GM13977 (cell line): ENCODE data around the gene SLIT3.

Experiments
- DNase-seq: peaks from one replicate; pipeline ENCODE4 v3.0.0; 2012; ENCODE audit warnings: low spot score
- in situ Hi-C: fragments of 300-500 bp; cut with MboI; formaldehyde crosslinking; loops from one replicate; pipeline ENCODE4 v1.12.0; 2022; ENCODE audit warnings: low sequenced_read_pairs, low pct_unique_long_range_greater_than_20kb, mixed read lengths, inconsistent platforms; ENCODE audit not compliant: unreplicated experiment
- TF ChIP-seq, protein P1 (sequence below): IDR thresholded peaks from 2 replicates; pipeline ENCODE4 v1.5.1; 2012; ENCODE audit warnings: mild to moderate bottlenecking, control low read depth; ENCODE audit not compliant: insufficient read depth; ENCODE audit errors: extremely low read depth, missing control alignments

The SLIT3 gene

DNA sequence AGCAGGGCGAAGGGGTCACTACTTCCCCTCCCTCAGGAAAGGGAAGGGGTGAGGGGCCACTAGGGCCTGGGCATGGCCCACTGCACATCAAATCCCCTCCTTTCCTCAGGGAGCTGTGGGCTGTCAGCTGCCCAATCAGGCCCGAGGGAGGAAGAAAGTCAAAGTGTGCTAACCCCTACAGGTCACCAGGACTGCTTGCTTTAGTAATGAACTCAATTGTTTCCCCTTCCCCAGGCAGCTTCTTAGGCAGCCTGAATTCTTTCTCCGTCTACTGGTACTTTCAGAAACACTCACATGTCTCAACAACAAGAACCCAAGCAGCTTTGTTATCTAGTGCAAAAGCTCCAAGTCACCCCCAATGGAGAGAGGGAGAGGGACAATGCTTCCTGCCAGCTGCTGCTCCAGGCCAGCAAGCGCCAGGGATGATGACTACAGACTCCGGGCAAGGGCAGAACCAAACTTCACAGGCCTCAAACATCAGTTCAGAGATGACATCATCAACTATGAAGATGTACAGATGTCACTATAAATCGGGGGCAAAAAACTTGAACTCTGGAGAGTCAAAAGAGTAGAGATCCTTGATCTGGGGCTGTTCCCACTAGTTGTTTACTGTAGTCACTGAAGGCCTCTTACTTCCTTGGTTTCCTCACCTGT lies 100.7 kb downstream of the SLIT3 start:
- TF ChIP-seq, protein P1, sequence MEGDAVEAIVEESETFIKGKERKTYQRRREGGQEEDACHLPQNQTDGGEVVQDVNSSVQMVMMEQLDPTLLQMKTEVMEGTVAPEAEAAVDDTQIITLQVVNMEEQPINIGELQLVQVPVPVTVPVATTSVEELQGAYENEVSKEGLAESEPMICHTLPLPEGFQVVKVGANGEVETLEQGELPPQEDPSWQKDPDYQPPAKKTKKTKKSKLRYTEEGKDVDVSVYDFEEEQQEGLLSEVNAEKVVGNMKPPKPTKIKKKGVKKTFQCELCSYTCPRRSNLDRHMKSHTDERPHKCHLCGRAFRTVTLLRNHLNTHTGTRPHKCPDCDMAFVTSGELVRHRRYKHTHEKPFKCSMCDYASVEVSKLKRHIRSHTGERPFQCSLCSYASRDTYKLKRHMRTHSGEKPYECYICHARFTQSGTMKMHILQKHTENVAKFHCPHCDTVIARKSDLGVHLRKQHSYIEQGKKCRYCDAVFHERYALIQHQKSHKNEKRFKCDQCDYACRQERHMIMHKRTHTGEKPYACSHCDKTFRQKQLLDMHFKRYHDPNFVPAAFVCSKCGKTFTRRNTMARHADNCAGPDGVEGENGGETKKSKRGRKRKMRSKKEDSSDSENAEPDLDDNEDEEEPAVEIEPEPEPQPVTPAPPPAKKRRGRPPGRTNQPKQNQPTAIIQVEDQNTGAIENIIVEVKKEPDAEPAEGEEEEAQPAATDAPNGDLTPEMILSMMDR: no peak
- in situ Hi-C loops: no loop called here
- no peak for DNase-seq

DNA sequence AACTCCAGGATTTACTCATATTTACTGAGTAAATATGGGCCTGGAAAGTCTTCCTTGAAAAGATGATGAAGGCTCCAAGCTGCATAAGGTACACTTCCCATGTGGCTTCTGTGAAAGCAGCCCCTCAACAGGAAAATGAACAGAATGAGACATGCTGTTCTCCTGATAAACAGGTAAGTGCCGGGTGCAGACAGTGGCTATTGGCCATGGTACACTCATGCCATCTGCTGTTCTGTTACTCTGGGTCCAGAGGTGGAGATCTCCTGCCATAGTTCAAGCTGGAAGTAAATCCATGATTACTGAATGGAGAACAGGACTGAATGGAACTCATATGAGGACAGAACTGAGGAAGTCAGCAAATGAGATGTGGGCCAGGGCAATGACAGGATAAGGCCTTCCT lies 103.6 kb downstream of the SLIT3 start:
- in situ Hi-C loops: no loop called here
- no peak for DNase-seq
- TF ChIP-seq, protein P1: no peak

DNA sequence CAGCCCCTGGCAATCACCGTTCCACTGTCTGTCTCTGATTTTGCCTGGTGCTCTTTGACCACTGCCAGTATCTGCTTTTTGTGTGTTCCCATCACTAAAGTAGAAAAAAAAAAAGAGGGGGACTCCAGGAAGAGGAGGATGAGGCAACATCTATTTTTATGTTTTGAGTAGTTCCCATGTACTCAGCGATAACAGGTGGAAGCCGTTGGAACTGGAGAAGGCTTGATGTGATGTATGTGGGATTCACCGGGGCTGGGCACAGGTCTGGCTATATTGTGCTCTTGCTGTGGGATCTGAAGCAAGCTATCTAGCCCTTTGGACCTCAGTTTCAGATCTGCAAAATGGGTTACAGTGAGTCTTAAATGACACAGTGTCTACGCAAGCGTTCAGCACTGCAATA lies 104.9 kb downstream of the SLIT3 start:
- in situ Hi-C loops: no loop called here
- TF ChIP-seq, protein P1: no peak
- DNase-seq: no peak

DNA sequence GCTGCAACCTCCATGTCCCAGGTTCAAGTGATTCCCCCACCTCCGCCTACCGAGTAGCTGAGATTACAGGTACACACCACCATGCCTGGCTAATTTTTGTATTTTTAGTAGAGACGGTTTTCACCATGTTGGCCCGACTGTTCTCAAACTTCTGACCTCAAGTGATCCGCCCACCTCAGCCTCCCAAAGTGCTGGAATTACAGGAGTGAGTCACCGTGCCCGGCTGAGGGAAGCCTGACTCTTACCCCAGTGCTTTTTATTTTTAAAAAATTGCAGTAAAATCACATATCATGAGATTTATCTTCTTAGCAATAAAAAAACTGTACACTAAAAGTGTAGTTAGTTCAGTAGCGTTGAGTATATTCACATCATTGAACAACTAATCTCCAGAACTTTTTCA lies 105.3 kb downstream of the SLIT3 start:
- TF ChIP-seq, protein P1: no peak
- in situ Hi-C loops: no loop called here
- DNase-seq: no peak

DNA sequence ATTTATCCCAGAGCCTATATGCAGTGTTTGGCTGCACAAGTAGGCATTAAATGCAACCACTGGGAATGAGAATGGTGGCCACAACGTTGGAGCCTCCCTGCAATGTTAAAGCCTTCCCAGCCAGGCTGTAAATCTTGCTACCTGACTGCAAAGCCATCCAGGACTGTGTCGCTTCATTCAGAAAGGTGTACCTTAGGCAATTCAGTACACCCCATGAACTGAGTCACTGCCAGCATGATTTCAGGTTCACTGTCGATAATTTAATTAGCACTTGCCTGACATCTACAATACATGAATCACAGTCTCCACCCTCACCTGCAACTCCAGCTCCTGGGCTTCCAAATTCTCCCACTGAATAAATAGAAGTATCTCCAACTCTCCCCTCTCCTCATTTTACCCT lies 108.4 kb downstream of the SLIT3 start:
- in situ Hi-C loops: no loop called here
- no peak for DNase-seq
- TF ChIP-seq, protein P1: no peak

DNA sequence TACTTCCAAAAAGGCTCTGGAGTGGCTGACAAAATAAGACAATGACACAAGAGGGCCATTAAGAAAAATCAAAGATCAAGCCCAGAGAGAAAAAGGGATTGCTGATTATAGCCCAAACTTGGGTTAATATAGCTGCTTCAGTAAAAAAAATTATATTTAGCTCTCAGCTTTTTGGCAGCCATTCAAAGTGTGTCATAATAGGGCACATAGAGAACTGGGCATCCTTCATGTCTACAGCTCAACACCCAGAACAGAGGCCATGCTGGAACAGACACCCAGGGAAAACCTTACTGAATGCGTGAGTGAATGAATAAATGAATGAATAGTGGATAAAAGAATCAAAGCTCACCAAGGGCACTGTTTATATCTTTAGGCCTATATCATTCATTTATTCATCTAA lies 110.1 kb downstream of the SLIT3 start:
- TF ChIP-seq, protein P1: no peak
- DNase-seq: no peak
- in situ Hi-C loops: no loop called here
